ENCODE results near the gene KLHL24.
"Not testable (repeated sequence)": the region's sequence is repeated elsewhere in the genome, so short reads cannot be mapped to it uniquely, and the experiment has no call there.

KLHL24 gene

DNA sequence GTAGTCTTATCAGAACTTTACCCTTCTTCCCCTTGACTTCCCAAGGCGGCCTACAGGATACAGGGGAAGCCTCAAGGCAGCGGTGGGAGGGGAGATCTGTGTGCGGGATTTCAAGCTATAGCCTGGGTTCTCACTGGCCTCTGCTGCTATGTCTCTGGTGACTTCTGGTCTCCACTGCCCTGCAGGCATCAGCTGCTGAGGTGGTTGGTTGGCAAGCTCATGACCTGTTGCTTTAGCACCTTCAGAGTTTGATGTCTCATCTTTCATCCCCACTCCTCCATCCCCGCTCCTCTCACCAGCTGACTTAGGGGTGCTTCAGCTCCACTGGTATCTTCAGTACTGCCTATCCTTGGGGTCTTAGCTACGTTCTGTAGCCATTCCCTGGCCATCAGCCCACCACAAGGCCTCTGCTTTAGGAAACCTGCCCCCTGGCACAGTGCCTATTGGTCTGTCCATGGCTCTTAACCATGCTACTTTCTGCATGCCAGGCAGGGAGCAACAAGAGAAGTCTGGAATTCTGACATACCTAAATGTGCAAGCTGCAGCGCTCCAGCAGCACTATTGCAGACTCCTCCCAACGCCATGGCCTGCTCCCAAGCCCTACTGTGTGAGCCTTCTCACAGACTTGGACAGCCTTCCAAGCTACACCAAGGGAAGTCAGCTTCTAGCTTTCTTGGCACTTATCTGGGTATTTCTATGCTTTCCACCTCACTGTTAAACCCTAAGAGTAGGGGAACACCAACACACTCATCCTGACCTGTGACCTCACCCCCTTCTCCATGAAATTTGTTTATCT, 60.3 kb downstream of the KLHL24 start:
- Histone ChIP-seq H3K4me1 (peaks cover 10% of the 10 kb centered on the region; the same call in 1 of the 2 replicates), H3K4me3 (no peak overlapping the region), H3K9me3 (no peaks in the 10 kb centered on the region), H3K27me3 (ENCODE audit: low read depth) (no peaks in the 10 kb centered on the region), H3K36me3 (replicated peaks) (0 out of 2 replicates have a peak, but pooled peaks cover 8% of the 10 kb centered on the region)
- no peak for DNase-seq (ENCODE audit: low spot score in 2 of 2)
- in situ Hi-C loops (cut with MboI; ENCODE audit: low sequenced_read_pairs): no loop called here

GRCh38 chr3:183697123-183697609, 61.7 kb downstream of the KLHL24 start:
- DNase-seq (ENCODE audit: low spot score in 2 of 2): no peak
- H3K36me3 ChIP-seq (replicated peaks): peaks cover 16% of the 10 kb centered on the region
- in situ Hi-C loops (cut with MboI; ENCODE audit: low sequenced_read_pairs): no loop called here
- H3K4me3 ChIP-seq: peak overlapping the region; percentile 95
- no peaks in the 10 kb centered on the region for H3K27me3 ChIP-seq (ENCODE audit: low read depth)
- no peaks in the 10 kb centered on the region for H3K9me3 ChIP-seq
- H3K4me1 ChIP-seq: peaks cover 13% of the 10 kb centered on the region; the same call in 1 of the 2 replicates

GRCh38 chr3:183697610-183698317, 62.3 kb downstream of the KLHL24 start, which contains the start of gene YEATS2:
Gene YEATS2, plus strand, starts transcription at chr3:183697797. Its CDS starts 17,366 bp downstream, at chr3:183715163.
- Histone ChIP-seq H3K4me3 (peak within 1 kb of the TSS; percentile 95), H3K9me3 (no peaks in the 10 kb centered on the region), H3K4me1 (peaks cover 13% of the 10 kb centered on the region), H3K36me3 (replicated peaks) (peaks cover 16% of the 10 kb centered on the region), H3K27me3 (ENCODE audit: low read depth) (no peaks in the 10 kb centered on the region)
- in situ Hi-C loops (cut with MboI; ENCODE audit: low sequenced_read_pairs): no loop called here
- peak; percentile 41 to 78 for DNase-seq (ENCODE audit: low spot score in 2 of 2)

GRCh38 chr3:183698318-183698751, 62.9 kb downstream of the KLHL24 start:
- DNase-seq (ENCODE audit: low spot score in 2 of 2): peak in 1 of 2 experiments; percentile 57
- Histone ChIP-seq H3K9me3 (no peaks in the 10 kb centered on the region), H3K36me3 (replicated peaks) (peaks cover 18% of the 10 kb centered on the region), H3K27me3 (ENCODE audit: low read depth) (no peaks in the 10 kb centered on the region), H3K4me1 (peaks cover 19% of the 10 kb centered on the region), H3K4me3 (peak overlapping the region; percentile 95)
- in situ Hi-C loops (cut with MboI; ENCODE audit: low sequenced_read_pairs): no loop called here

- H3K4me3 ChIP-seq: peak overlapping the region; percentile 95
- H3K27me3 ChIP-seq (ENCODE audit: low read depth): no peaks in the 10 kb centered on the region
- H3K4me1 ChIP-seq: peaks cover 22% of the 10 kb centered on the region
- in situ Hi-C loops (cut with MboI; ENCODE audit: low sequenced_read_pairs): no loop called here
- DNase-seq (ENCODE audit: low spot score in 2 of 2): peak; percentile 23 to 38
- H3K9me3 ChIP-seq: no peaks in the 10 kb centered on the region
- H3K36me3 ChIP-seq (replicated peaks): peaks cover 18% of the 10 kb centered on the region
Observed at GRCh38 chr3:183698756-183699155, 63.3 kb downstream of the KLHL24 start.

GRCh38 chr3:183699238-183699947, 64.0 kb downstream of the KLHL24 start:
- Histone ChIP-seq H3K27me3 (ENCODE audit: low read depth) (no peaks in the 10 kb centered on the region), H3K9me3 (no peaks in the 10 kb centered on the region), H3K4me1 (peaks cover 25% of the 10 kb centered on the region), H3K4me3 (peak overlapping the region; percentile 95), H3K36me3 (replicated peaks) (peaks cover 18% of the 10 kb centered on the region)
- in situ Hi-C loops (cut with MboI; ENCODE audit: low sequenced_read_pairs): no loop called here
- peak in 1 of 2 experiments; percentile 22 for DNase-seq (ENCODE audit: low spot score in 2 of 2)

- Histone ChIP-seq H3K9me3 (no peaks in the 10 kb centered on the region), H3K4me3 (no peak overlapping the region), H3K27me3 (ENCODE audit: low read depth) (no peaks in the 10 kb centered on the region), H3K36me3 (replicated peaks) (peaks cover 18% of the 10 kb centered on the region), H3K4me1 (peaks cover 25% of the 10 kb centered on the region)
- in situ Hi-C loops (cut with MboI; ENCODE audit: low sequenced_read_pairs): no loop called here
- no peak for DNase-seq (ENCODE audit: low spot score in 2 of 2)
Observed at GRCh38 chr3:183701744-183702143, 66.3 kb downstream of the KLHL24 start.

GRCh38 chr3:183703892-183704291, 68.5 kb downstream of the KLHL24 start:
- in situ Hi-C loops (cut with MboI; ENCODE audit: low sequenced_read_pairs): not testable (repeated sequence)

GRCh38 chr3:183710231-183710630, 74.8 kb downstream of the KLHL24 start:
- peak in 1 of 2 experiments; percentile 69 for DNase-seq (ENCODE audit: low spot score in 2 of 2)
- Histone ChIP-seq H3K27me3 (ENCODE audit: low read depth) (no peaks in the 10 kb centered on the region), H3K9me3 (no peaks in the 10 kb centered on the region), H3K4me3 (no peak overlapping the region), H3K4me1 (peaks cover 12% of the 10 kb centered on the region), H3K36me3 (replicated peaks) (peaks cover under 1% of the 10 kb centered on the region; the same call in 1 of the 2 replicates)
- in situ Hi-C loops (cut with MboI; ENCODE audit: low sequenced_read_pairs): no loop called here

More at GRCh38 chr3:183703892-183704291, 68.5 kb downstream of the KLHL24 start:
- H3K9me3 ChIP-seq; DNase-seq (ENCODE audit: low spot score in 2 of 2); H3K4me3 ChIP-seq; H3K27me3 ChIP-seq (ENCODE audit: low read depth): not testable (repeated sequence)
- Histone ChIP-seq H3K36me3 (replicated peaks) (peaks cover 10% of the 10 kb centered on the region), H3K4me1 (peaks cover 23% of the 10 kb centered on the region)

GRCh38 chr3:183711516-183711915, 76.1 kb downstream of the KLHL24 start:
- no peak overlapping the region for H3K4me3 ChIP-seq
- no peak for DNase-seq (ENCODE audit: low spot score in 2 of 2)
- H3K36me3 ChIP-seq (replicated peaks): peaks cover 13% of the 10 kb centered on the region
- in situ Hi-C loops (cut with MboI; ENCODE audit: low sequenced_read_pairs): no loop called here
- H3K9me3 ChIP-seq: no peaks in the 10 kb centered on the region
- no peaks in the 10 kb centered on the region for H3K27me3 ChIP-seq (ENCODE audit: low read depth)
- H3K4me1 ChIP-seq: peaks cover 12% of the 10 kb centered on the region

- H3K36me3 ChIP-seq (replicated peaks): peaks cover 40% of the 10 kb centered on the region
- H3K4me3 ChIP-seq: no peak overlapping the region
- in situ Hi-C loops (cut with MboI; ENCODE audit: low sequenced_read_pairs): no loop called here
- no peak for DNase-seq (ENCODE audit: low spot score in 2 of 2)
- H3K9me3 ChIP-seq: no peaks in the 10 kb centered on the region
- peaks cover 23% of the 10 kb centered on the region for H3K4me1 ChIP-seq
- H3K27me3 ChIP-seq (ENCODE audit: low read depth): no peaks in the 10 kb centered on the region
Observed at GRCh38 chr3:183714622-183715021, 79.2 kb downstream of the KLHL24 start.

GRCh38 chr3:183718012-183718411, 82.6 kb downstream of the KLHL24 start:
- Histone ChIP-seq H3K9me3 (no peaks in the 10 kb centered on the region), H3K27me3 (ENCODE audit: low read depth) (no peaks in the 10 kb centered on the region), H3K36me3 (replicated peaks) (peaks cover 69% of the 10 kb centered on the region), H3K4me1 (peaks cover 10% of the 10 kb centered on the region), H3K4me3 (no peak overlapping the region)
- DNase-seq (ENCODE audit: low spot score in 2 of 2): peak in 1 of 2 experiments; percentile 27
- in situ Hi-C loops (cut with MboI; ENCODE audit: low sequenced_read_pairs): no loop called here

DNA sequence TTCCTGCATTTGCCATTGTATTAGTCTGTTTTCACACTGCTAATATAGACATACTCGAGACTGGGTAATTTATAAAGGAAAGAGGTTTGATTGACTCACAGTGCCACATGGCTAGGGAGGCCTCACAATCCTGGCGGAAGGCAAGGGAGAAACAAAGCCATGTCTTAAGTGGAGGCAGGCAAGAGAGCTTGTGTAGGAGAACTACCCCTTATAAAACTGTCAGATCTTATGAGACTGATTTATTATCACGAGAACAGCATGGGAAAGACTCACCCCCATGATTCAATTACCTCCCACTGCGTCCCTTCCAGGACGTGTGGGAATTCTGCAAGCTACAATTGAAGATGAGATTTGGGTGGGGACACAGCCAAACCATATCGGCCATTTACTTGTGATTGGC, 90.0 kb downstream of the KLHL24 start:
- peak in 1 of 2 experiments; percentile 23 for DNase-seq (ENCODE audit: low spot score in 2 of 2)
- in situ Hi-C loops (cut with MboI; ENCODE audit: low sequenced_read_pairs): no loop called here

More for the DNA sequence above, 90.0 kb downstream of the KLHL24 start:
- no peak overlapping the region for H3K4me3 ChIP-seq
- H3K4me1 ChIP-seq: peaks cover 3% of the 10 kb centered on the region; the same call in 1 of the 2 replicates
- H3K9me3 ChIP-seq: no peaks in the 10 kb centered on the region
- peaks cover 89% of the 10 kb centered on the region for H3K36me3 ChIP-seq (replicated peaks)
- H3K27me3 ChIP-seq (ENCODE audit: low read depth): no peaks in the 10 kb centered on the region

Measured in HAP-1 (cell line).